ENCODE results near the gene RIMBP2. TPM values are rescaled to one million over a fixed set of nuclear protein-coding genes. Genes with fewer than 3 reads are reported as not detected.

Gene RIMBP2
- total RNA-seq, 8 experiments from 2014 or later: 0.09 to 24.7 (median 13.0) TPM

DNA sequence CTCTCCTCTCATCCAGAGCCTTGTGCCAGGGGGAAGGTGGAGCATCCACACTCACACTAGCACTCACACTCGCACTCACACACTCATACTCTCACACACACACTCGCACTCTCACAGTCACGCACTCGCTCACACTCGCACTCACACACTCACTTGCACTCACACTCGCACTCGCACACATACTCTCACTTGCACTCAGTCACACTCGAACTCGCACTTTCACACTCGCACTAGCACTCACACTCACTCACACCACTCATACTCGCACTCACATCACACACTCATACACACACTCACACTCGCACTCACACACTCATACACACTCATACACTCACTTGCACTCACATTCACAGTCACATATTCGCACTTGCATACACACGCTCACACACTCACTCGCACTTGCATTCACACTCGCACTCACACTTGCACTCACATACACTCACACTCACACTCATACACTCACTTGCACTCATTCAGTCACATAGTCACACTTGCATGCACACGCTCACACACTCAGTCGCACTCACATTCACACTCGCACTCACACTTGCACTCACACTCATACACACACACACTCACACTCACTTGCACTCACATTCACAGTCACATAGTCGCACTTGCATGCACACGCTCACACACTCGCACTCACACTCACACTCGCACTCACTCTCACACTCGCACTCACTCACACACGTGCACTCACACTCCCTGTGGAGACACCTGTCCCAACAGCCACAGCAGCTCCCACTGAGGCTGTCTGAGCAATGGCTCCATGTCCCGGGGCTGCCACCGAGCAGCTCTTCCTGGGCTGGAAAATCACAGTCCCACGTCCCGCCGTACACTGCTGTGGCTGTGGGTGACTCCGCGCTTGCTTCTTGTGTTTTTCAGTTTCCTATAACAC is 12.3 kb upstream of the RIMBP2 start:
- Histone ChIP-seq H3K4me1 (replicated peaks in 1 of 2) (no peaks in the 10 kb centered on the region), H3K27ac (no peak overlapping the region), H3K4me3 (no peak overlapping the region)
- WGBS, 10 experiments: 67 to 100% (median 85%) methylated on average over 1 to 19 of the region's 32 CpGs; no CpG with 5 or more reads in 1 of the 10 experiments
- in situ Hi-C loops (cut with MboI; ENCODE audit: low pct_unique_long_range_greater_than_20kb in 2 of 9, low sequenced_read_pairs in 9 of 9, unreplicated experiment in 9 of 9): loop anchor here in 4 of 9 experiments (25.0 kb wide), 3 partner anchors 316 to 691 kb away; no protein-coding TSS in a partner anchor
- no peak for ATAC-seq (replicated peaks in 6 of 8)

DNA sequence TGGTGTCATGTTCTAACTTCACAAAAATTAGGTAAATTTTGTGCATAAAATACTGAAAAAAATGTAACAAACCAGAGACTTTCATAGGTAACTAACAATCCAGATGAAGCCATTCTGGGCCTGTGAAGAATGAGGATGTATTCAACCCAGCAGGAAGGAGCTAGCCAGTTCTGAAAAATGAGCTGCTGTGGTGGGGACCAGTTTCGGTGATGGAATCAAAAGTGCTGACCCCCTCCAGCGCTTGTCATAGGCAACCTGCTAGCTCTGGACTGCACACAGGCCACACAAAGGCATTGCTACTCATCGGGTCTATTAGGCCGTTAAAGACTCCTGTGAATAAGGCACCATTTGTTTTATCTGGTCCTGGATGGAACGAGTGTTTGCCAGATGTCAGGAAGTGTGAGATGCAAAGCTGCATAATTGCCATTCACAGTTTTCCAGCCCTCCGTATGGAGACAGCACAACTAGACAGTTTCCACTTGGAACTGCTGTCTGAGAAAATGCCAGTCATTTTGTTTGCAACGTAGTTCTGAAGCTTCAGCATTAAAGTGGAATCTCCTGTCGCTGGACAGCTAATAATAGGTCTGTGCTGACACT is 3.3 kb upstream of the RIMBP2 start:
- Histone ChIP-seq H3K4me1 (replicated peaks in 1 of 2) (peaks cover 13 to 15% of the 10 kb centered on the region in 2 donors), H3K27ac (no peak overlapping the region), H3K4me3 (no peak overlapping the region)
- in situ Hi-C loops (cut with MboI; ENCODE audit: low pct_unique_long_range_greater_than_20kb in 2 of 9, low sequenced_read_pairs in 9 of 9, unreplicated experiment in 9 of 9): no loop called here
- no peak for ATAC-seq (replicated peaks in 6 of 8)
- 0 to 60% (median 31%) methylated on average over 1 to 8 of the region's 8 CpGs; no CpG with 5 or more reads in 1 of the 10 experiments for WGBS, 10 experiments

DNA sequence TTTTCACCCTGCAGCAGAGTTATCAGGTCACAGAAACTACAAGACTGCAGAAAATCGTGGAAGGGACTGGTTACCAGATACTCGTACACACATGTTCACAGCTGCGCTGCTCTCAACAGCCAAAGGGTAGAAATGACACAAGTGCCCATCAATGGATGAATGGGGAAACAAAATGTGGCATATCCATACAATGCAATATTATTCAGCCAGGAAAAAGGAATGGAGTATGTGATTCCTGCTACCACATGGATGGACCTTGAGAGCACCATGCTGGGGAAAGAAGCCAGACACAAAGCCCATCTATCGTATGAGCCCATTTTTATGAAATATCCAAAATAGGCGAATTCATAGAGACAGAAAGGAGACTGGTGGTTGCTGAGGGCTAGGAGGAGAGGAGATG is 1.7 kb upstream of the RIMBP2 start:
- in situ Hi-C loops (cut with MboI; ENCODE audit: low pct_unique_long_range_greater_than_20kb in 2 of 9, low sequenced_read_pairs in 9 of 9, unreplicated experiment in 9 of 9): no loop called here
- no peak overlapping the region for H3K27ac ChIP-seq
- 31 to 100% (median 86%) methylated on average over 1 to 5 of the region's 5 CpGs; no CpG with 5 or more reads in 1 of the 10 experiments for WGBS, 10 experiments
- H3K4me1 ChIP-seq (replicated peaks in 1 of 2): peaks cover 17 to 25% of the 10 kb centered on the region in 2 donors
- no peak overlapping the region for H3K4me3 ChIP-seq
- no peak for ATAC-seq (replicated peaks in 6 of 8)

DNA sequence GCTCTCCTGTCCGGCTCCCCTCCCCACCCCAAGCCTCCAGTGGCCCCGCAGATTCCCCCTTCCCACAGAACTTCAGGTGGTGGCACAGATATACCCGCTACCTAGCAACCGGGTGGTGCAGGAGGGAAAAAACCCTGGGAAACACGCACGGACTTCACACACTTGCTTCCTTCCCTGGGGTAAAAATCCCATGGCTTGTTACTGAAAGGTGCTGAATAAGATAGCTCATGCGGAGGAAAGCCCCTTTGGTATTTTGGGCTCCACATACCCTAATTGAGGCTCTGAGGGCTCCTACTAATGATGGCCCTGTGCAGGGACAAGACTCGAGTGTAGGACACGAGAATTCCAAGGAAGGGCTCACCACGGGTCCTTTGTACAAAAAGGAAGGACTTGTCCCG is 869 bp upstream of the RIMBP2 start:
- ATAC-seq (replicated peaks in 6 of 8): no peak
- Histone ChIP-seq H3K4me1 (replicated peaks in 1 of 2) (peaks cover 17 to 25% of the 10 kb centered on the region in 2 donors), H3K4me3 (peak overlapping the region; percentile 20 to 63 (median 52)), H3K27ac (peak overlapping the region; percentile 81 to 82)
- in situ Hi-C loops (cut with MboI; ENCODE audit: low pct_unique_long_range_greater_than_20kb in 2 of 9, low sequenced_read_pairs in 9 of 9, unreplicated experiment in 9 of 9): no loop called here
- WGBS, 10 experiments: 0 to 83% (median 27%) methylated on average over 1 to 9 of the region's 11 CpGs; no CpG with 5 or more reads in 4 of the 10 experiments

DNA sequence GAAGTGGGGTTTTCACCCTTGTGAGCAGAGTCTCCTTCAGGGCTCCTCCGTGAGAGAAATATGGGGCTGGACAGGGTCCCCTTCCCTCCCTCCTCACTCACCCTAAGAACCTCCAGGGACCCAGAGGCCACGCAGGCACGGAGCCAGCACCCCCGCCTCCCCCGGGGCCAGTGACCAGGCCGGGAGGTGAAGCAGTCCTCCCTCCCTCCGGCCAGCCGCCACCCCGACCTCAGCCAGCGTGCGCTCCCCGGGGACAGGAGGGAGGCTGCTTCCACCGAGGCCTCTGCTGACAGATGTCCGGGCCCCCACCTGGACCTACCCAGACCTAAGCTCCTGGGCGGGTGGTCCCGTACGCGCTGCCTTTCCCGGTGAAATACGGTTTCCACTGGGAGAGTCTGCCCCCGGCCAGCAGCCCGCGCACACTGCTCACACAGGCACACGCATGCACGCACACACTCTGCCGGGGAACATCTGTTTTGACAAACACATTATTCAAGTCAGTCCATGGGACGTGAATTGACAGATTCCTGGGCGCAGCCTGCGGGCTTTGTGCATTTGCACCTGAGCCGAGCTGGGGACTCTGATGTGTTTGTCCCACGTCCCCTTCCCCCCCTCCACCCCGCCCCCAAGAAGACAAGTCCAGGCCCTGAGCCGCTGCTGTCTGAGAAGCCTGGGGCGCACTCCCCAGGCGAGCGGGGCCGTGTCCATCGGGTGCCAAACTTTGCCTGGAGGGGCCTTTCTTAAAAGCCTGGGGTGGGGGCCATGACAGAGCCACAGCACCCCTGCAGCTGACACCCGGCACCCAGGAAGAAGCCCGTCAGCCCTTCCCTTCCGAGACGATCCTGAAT is 725 bp downstream of the RIMBP2 start:
- ATAC-seq (replicated peaks in 6 of 8): peak; percentile 13 to 71 (median 49)
- peak overlapping the region; percentile 71 to 80 for H3K27ac ChIP-seq

DNA sequence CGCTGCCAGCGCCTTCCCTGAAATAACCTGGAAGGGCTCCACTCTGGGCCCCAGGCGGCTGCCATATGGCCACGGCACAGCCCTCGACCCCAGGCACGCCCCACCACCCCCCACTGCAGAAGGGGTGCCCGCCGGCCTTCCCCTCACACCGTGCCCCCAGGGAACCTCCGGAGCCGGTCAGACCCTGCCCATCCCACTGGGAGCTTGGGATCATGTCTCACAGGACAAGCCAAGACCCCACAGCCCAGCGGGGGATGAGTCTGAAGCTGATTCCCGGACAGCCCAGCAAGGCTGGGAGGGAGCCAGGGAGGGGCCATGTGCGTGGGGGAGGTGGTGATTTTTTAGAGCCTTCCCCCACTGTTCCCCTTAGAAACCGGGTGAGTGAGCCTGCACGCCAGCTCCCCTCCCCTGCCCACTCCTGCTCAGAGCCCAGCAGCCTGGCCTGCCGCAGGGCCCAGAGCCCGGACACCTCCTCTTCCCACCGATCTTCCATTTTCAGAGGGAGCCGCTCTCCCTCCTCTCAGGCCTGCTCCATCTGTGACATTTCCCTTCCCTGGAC is 1.4 kb downstream of the RIMBP2 start:
- in situ Hi-C loops (cut with MboI; ENCODE audit: low pct_unique_long_range_greater_than_20kb in 2 of 9, low sequenced_read_pairs in 9 of 9, unreplicated experiment in 9 of 9): no loop called here
- Histone ChIP-seq H3K27ac (peak overlapping the region; percentile 71 to 80), H3K4me3 (peak overlapping the region; percentile 28 to 63 (median 52)), H3K4me1 (replicated peaks in 1 of 2) (peaks cover 17 to 23% of the 10 kb centered on the region in 2 donors)
- 7% methylated on average over 3 of the region's 20 CpGs; no CpG with 5 or more reads in 9 of the 10 experiments for WGBS, 10 experiments
- peak in 6 of 8 experiments; percentile 10 to 38 (median 32) for ATAC-seq (replicated peaks in 6 of 8)

More for the DNA sequence above, 725 bp downstream of the RIMBP2 start:
- 0% methylated on average over 1 to 2 of the region's 42 CpGs; no CpG with 5 or more reads in 5 of the 10 experiments for WGBS, 10 experiments
- in situ Hi-C loops (cut with MboI; ENCODE audit: low pct_unique_long_range_greater_than_20kb in 2 of 9, low sequenced_read_pairs in 9 of 9, unreplicated experiment in 9 of 9): no loop called here
- peaks cover 17 to 25% of the 10 kb centered on the region in 2 donors for H3K4me1 ChIP-seq (replicated peaks in 1 of 2)
- peak overlapping the region; percentile 28 to 63 (median 52) for H3K4me3 ChIP-seq

DNA sequence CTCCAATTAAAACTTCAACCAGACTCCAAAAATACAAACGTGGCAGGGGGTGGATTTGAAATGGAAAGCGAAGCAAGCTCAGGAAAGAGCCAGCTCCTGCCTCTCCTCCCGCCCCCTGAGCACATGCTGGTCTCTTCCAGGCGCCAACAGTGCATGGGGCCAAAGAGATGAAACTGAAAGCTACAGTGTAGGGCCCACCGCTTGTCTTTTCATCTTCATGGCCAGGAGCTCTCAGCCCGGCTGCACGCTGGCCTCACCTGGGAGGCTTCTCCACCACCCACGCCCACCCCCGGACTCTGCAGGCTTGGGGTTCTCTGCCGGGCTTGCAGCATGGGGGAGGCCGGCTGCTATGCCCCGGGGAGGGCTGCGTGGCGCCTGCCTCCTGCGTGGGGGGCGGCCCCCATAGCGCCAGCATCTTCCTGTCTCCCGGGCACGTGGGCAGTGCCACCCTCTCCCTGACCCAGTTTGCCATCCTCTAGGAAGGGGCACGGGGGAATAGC is 2.0 kb downstream of the RIMBP2 start:
- in situ Hi-C loops (cut with MboI; ENCODE audit: low pct_unique_long_range_greater_than_20kb in 2 of 9, low sequenced_read_pairs in 9 of 9, unreplicated experiment in 9 of 9): no loop called here
- Histone ChIP-seq H3K4me3 (peak overlapping the region in 4 of 5 donors; percentile 50 to 63 (median 52)), H3K4me1 (replicated peaks in 1 of 2) (peaks cover 17 to 19% of the 10 kb centered on the region in 2 donors), H3K27ac (peak overlapping the region; percentile 71 to 80)
- 0 to 27% (median 6%) methylated on average over 1 to 5 of the region's 20 CpGs; no CpG with 5 or more reads in 3 of the 10 experiments for WGBS, 10 experiments
- peak in 1 of 8 experiments; percentile 5 for ATAC-seq (replicated peaks in 6 of 8)

DNA sequence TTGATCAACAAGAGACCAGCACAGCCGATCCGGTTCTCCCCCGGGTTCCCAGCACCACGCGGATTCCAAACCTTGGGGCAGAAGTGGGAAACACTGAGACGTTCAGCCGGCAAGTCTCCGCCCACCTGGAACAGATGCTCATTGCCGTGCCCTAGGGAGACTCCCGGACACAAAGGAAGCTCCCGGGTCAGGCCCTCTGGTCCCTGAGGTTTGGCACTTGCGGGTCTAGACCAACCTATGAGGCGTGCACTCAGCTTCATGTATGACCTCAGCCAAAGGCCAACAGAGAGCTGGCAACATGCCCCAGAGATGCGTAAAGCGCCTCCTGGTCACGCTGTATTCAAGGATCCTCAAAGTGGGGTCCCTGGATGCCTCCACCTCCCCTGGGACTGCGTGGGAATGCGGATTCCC is 2.5 kb downstream of the RIMBP2 start:
- no peak overlapping the region for H3K27ac ChIP-seq
- in situ Hi-C loops (cut with MboI; ENCODE audit: low pct_unique_long_range_greater_than_20kb in 2 of 9, low sequenced_read_pairs in 9 of 9, unreplicated experiment in 9 of 9): no loop called here
- 0 to 100% (median 0%) methylated on average over 1 to 8 of the region's 18 CpGs; no CpG with 5 or more reads in 5 of the 10 experiments for WGBS, 10 experiments
- peaks cover 17 to 19% of the 10 kb centered on the region in 2 donors for H3K4me1 ChIP-seq (replicated peaks in 1 of 2)
- ATAC-seq (replicated peaks in 6 of 8): no peak
- peak overlapping the region in 4 of 5 donors; percentile 50 to 63 (median 52) for H3K4me3 ChIP-seq

DNA sequence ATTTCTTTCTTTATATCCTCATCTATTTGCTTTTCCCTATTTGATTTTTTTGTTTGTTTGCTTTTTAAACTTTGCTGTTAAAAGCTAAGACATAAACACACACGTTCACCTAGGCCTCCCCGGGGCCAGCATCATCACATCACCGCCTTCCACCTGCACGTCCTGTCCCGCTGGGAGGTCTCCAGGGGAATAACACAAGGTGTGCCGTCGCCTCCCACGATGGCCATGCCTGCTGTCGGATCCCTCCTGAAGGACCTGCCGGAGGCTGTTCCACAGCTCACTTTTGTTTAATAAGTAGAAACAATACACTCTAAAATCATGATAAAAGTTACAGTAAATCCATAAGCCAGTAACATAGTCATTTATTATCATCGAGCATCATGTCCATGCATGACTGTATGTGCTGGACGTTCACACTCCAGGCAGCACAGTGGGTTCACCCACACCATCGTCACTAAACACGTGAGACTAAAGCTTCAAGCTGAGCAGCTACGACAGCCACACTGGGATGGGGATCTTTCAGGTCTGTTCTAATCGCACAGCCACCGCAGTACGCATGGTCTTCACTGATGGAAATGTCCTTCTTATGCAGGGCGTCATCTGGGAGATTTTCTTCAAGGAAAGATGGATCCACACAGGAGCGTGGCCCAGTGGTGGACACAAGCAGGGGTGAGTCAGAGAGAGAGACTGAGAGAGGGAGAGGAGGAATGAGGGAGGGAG is 3.6 kb downstream of the RIMBP2 start:
- ATAC-seq (replicated peaks in 6 of 8): no peak
- H3K27ac ChIP-seq: no peak overlapping the region
- WGBS, 10 experiments: 23 to 84% (median 63%) methylated on average over 7 to 17 of the region's 20 CpGs

DNA sequence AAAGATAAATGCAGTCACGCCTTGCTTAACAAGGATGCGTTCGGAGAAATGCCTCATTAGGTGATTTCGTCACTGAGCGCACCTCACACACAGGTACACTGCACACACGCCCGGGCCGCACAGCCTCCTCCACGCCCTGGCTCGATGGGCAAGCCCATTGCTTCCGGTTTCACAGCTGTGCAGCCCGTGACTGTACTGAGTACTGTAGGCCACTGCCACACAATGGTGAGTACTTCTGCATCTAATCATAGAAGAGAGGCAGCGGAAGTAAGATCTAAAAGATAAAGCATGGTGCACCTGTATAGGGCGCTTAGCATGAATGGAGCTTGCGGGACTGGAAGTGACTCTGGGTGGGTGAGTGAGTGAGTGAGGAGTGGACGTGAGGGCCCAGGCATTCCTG is 4.3 kb downstream of the RIMBP2 start:
- peaks cover 14 to 17% of the 10 kb centered on the region in 2 donors for H3K4me1 ChIP-seq (replicated peaks in 1 of 2)
- H3K4me3 ChIP-seq: no peak overlapping the region
- WGBS, 10 experiments: 29 to 96% (median 89%) methylated on average over 2 to 8 of the region's 16 CpGs; no CpG with 5 or more reads in 4 of the 10 experiments
- in situ Hi-C loops (cut with MboI; ENCODE audit: low pct_unique_long_range_greater_than_20kb in 2 of 9, low sequenced_read_pairs in 9 of 9, unreplicated experiment in 9 of 9): no loop called here
- H3K27ac ChIP-seq: no peak overlapping the region
- ATAC-seq (replicated peaks in 6 of 8): no peak

More for the DNA sequence above, 3.6 kb downstream of the RIMBP2 start:
- Histone ChIP-seq H3K4me3 (no peak overlapping the region), H3K4me1 (replicated peaks in 1 of 2) (peaks cover 17 to 19% of the 10 kb centered on the region in 2 donors)
- in situ Hi-C loops (cut with MboI; ENCODE audit: low pct_unique_long_range_greater_than_20kb in 2 of 9, low sequenced_read_pairs in 9 of 9, unreplicated experiment in 9 of 9): no loop called here

DNA sequence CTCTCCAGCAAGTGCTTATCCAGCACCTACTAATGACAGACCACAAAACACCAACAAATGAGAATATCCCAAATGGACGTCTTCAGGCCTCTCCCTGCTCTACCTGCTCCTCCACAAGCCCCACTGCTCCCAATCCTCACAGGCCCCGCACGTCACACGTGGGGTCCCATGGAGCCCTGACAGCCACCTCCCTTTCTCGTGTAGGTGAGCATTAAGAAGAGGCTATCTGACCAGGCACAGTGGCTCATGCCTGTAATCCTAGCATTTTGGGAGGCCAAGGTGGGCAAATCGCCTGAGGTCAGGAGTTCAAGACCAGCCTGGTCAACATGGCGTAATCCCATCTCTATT is 5.4 kb downstream of the RIMBP2 start:
- WGBS, 10 experiments: 40 to 90% (median 67%) methylated on average over 2 to 4 of the region's 7 CpGs; no CpG with 5 or more reads in 5 of the 10 experiments
- no peak for ATAC-seq (replicated peaks in 6 of 8)
- H3K4me3 ChIP-seq: no peak overlapping the region
- H3K27ac ChIP-seq: no peak overlapping the region
- in situ Hi-C loops (cut with MboI; ENCODE audit: low pct_unique_long_range_greater_than_20kb in 2 of 9, low sequenced_read_pairs in 9 of 9, unreplicated experiment in 9 of 9): no loop called here
- peaks cover 11 to 24% of the 10 kb centered on the region in 2 donors for H3K4me1 ChIP-seq (replicated peaks in 1 of 2)

All from motor neuron (in vitro differentiated cells).